8988T (cell line): ENCODE data around the gene USH2A.
"Not testable (repeated sequence)": the region's sequence is repeated elsewhere in the genome, so short reads cannot be mapped to it uniquely, and the experiment has no call there.

Source experiments
- DNase-seq: peaks from one replicate; pipeline ENCODE4 v3.0.0; 2011

The USH2A gene

DNA sequence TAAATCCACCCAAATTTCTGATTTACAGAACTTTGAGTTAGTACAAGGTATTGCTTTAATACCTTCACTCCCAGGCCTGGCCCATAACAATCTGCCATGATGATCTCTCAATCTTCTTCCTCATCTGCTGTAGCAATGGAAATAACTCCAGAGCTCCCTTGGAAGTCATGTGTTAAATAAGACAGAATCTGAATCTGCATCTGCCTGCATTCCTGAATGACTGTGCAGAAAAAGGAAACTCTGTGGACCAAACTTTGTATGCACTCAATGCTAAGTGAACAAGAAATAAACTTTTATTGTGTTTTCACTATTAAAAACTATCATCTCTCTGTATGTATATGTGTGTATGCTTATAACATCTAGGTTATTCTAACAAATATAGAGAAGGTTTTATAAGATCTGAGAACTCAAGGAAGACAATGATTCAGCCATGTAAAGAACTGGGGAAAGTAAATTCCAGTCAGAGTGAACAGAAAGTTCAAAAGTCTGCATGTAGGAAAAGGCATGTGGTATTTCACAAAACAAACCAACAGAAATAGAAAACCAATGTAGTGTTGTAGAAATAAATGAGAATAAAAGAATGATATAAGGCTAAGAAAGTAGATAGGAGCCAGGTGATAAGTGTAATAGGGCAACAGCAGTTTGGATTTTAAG is 390.2 kb downstream of the USH2A start:
- DNase-seq: no peak

GRCh38 chr1:216032284-216032683 is 391.0 kb downstream of the USH2A start:
- no peak for DNase-seq

- no peak for DNase-seq
These were observed 394.6 kb downstream of the USH2A start for GRCh38 chr1:216028631-216029030.

DNA sequence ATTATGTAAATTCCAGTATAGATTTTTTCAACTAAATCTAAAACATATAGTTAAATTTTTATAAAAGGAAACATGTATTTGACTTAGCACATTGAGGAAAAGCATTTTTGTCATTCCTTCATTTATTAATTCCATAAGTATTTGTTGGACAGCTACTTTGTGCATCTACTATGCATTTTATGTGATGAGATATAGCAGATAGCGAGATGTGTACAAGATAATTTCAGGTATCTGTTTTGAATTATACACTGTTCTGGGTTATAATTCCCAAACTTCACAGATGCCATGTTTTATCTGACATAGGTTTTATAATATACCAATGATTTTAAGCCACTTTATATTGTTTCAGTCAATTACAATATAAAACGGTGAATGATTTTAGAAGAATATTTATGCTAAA is 398.7 kb downstream of the USH2A start:
- DNase-seq: no peak

GRCh38 chr1:216020743-216021345 is 402.4 kb downstream of the USH2A start:
- DNase-seq: no peak

- DNase-seq: no peak
These were observed 408.1 kb downstream of the USH2A start for GRCh38 chr1:216015116-216015515.

DNA sequence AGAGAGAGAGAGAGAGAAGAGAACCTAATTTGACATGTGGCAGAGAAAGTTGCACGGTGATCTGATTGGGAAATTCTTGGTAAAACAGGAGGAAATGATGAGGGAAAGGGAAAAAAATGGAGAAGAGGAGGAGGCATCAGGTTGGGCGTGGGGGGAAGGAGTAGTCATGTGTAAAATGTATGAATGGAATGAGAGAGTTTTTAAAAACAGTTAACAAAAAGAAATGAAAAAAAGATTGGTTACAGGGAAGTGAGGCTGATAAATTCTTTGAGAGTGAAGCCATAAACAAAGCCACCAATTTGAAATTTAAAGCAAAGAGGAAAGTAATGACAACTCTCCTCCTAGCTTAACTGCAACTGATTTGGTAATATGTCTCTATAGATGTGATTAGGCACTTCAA is 409.2 kb downstream of the USH2A start:
- no peak for DNase-seq

DNA sequence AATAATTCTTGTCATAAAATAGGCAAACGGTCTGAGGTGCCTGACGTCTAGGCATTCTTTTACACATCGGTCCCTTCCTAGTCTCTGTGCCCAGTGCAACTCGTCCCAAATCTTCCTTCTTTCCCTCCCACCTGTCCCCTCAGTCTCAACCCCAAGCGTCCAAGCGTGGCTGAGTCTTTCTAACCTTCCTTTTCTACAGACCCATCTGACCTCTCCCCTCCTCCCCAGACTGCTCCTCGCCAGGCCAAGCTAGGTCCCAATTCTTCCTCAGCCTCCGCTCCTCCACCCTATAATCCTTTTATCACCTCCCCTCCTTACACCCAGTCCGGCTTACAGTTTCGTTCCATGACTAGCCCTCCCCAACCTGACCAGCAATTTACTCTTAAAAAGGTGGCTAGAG is 413.8 kb downstream of the USH2A start:
- DNase-seq: not testable (repeated sequence)

GRCh38 chr1:216005916-216006315 is 417.3 kb downstream of the USH2A start:
- DNase-seq: no peak

DNA sequence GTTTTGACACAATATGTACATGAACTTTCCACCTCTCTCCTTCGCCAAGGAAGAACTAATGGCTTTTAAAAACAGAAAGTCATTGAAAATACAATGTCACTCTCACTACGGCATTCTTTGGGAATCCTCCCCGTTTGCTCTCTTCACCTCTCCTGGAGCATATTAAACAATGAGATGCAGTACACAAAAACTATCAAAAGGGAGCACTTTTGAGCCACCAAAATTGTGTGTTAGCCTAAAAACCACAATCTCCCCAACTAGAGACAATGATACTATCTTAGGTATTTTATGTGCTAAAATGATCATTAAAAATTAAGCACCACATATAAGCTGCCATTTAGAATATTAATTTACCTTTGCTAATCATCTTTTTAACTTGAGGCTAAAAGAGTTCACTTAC is 430.6 kb downstream of the USH2A start:
- no peak for DNase-seq

DNA sequence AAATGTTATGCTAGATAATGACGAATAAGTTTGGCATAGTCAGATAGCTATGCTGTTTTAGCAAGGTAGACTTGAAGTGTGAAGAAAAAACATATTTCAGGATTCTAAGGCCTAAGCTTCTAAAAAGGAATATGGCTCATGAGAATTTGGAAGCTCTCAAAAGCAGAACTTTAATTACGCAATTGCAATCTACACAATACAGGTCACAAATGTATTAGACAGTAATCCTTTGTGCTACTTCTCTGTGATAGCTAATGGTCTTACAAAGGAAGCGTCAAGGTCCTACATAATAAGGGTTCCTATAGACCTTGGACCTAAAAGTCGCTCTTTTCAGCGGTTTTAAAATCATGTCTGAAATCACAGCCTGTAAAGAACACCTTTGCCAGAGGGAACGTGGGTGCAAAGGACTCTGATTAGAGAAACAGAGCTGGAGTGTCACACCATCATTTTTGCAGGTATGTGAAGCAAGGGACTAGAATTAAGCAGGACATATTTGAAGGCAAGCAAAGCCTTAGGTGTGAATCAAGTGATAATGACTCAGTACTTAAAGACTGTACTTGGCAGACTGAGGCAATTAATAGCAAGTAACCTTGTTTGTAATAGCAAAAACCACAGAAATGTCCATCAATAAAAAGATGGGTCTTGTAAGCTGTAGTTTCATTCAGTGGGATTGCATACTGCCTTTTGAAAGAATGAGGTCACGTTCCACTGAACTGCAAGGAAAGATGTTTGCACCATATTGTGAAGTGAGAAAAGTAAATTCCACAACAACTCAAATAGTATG is 436.0 kb downstream of the USH2A start:
- no peak for DNase-seq

- DNase-seq: no peak
These were observed 436.8 kb downstream of the USH2A start for GRCh38 chr1:215986401-215986800.

- DNase-seq: no peak
These were observed 439.6 kb downstream of the USH2A start for GRCh38 chr1:215983680-215984079.

GRCh38 chr1:215971793-215972441 is 451.3 kb downstream of the USH2A start:
- DNase-seq: no peak

- no peak for DNase-seq
These were observed 452.8 kb downstream of the USH2A start for GRCh38 chr1:215970406-215970805.

DNA sequence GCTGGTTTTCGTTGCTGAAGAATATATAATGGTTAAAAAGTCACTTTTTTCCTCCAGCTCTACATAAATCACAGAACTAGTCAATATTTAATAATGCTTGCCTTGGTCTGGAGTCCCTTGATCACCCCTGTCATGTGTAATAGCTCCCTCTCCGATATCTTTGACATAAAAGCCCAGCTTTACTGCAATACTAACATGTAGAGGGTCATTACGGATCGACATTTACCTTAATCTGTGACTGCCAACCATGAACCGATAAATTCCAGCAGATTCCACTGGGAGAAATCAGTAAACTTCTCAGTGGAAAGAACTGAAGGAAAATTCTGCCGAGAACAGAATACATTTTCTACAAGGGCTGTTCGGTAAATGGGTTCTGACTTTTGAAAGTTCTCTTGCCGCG is 459.6 kb downstream of the USH2A start:
- DNase-seq: no peak

DNA sequence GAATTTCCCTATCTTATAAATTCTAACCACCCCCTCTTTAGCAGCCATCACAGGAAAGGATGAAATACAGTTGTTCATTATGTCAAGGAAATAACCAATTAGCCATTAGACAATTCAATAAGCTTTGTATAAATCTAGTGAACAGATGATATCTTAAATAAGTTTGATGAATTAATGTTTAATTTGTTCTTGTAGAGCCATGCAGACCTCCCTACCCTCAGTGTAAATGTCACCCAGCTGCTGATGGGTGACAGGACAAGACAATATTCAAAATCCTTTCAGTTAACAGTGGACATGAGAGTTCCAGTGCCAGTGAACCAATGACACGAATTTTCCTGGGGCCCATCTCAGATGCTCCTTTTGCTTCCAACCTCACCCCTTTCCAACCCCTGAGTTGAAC is 460.2 kb downstream of the USH2A start:
- DNase-seq: no peak

DNA sequence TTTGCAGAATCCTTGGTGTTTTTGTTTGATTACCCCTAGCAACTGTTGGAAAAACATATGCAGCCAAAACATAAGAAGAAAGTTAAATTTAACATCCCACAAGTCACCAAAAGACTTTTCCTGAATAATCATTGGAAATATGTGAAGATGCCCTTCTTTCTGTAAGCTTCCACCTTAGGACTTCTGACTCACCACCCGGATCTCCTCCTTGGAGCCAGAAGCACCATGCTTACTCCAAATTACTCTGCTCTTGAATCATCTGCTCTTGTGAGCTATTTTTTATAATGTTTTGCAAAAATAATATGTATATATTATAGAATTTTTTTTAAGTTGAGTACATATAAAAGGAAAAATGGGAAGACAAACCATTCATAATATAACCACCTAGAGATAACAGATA is 464.4 kb downstream of the USH2A start:
- DNase-seq: no peak

DNA sequence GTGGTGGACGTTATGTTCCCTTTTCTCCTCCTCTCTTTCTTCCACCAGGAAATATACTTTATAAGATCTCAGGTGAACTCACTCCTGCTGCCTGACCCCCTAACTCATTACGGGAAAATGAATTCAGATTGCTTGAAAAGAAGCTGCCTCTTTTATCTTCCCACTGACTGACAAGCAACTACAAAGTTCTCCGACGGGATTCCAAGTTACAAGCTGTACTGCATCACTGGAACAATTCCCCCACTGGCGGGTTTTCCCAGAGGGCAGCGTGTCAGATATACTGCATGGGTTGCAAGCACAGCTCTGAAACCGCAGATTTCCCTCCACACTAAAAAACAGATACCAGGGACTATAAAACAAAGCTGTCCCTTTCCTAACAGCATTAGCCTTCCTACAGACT is 465.6 kb downstream of the USH2A start:
- DNase-seq: no peak

GRCh38 chr1:215932558-215932957 is 490.7 kb downstream of the USH2A start:
- DNase-seq: no peak

- DNase-seq: no peak
These were observed 496.6 kb downstream of the USH2A start for GRCh38 chr1:215926670-215927069.

DNA sequence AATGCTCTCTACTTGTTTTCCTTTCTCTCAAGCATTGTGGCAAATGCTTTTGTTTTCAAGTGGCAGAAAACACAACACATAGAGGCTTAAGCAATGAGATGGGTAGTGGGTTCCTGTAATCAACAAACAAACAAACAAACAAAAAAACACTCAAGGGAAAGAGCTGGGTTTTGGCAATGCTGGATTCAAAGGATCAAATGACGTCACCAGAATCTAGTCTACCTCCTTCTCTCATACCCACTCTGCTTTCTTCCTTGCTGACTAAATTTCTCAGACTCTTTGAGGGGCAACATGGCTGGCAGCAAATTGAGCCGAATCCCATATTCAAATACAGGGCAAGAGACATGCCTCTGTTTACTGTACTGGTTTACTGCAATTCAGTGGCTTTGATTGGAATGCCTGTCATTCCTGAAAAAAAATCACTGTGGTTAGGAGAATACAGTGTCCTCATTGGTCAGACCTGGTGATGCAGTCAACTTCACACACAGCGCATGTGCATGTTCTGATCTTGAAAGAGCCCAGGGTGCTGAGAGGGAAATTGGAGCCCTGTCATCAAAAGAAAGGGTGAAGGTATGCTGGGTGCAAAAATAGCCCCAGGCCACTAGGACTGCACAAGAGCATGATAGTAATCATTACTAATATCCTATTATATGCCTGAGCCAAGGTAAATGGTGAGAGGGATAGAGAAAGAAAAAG is 500.0 kb downstream of the USH2A start:
- no peak for DNase-seq

DNA sequence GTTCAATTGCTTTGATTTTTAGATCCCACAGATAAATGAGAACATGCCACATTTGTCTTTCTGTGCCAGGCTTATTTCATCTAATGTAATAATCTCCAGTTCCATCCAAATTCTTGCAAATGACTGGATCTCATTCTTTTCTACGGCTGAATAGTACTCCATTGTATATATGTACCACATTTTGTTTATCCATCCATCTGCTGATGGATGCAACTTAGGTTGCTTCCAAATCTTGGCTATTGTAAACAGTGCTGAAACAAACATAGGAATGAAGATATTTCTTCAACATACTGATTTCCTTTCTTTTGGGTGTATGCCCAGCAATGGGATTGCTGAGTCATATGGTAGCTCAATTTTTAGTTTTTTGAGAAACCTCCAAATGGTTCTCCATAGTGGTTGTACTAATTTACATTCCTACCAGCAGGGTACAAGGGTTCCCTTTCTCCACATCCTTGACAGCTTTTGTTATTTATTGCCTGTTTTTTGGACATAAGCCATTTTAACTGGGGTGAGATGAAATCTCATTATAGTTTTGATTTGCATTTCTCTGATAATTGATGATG is 511.8 kb downstream of the USH2A start:
- no peak for DNase-seq
